Lung (tissue), 12 donors: ENCODE data around the gene JMJD7. TPM values are rescaled to one million over a fixed set of nuclear protein-coding genes. Genes with fewer than 3 reads are reported as not detected.

Experiments
- ATAC-seq: fragments of 200-7000 bp; cut with Tn5 transposase; one replicate; pipeline ENCODE4 v1.9.1; 2020; ENCODE audit warnings: moderate number of reproducible peaks; ENCODE audit not compliant: insufficient read depth, low FRiP score
- DNase-seq, 3 donors: peaks; one replicate each; pipeline ENCODE4 v3.0.0-alpha.2; 2013 to 2017
- H3K27ac ChIP-seq, 2 donors: one replicate each; pipeline ENCODE4 v1.5.1; 2013; ENCODE audit warnings: mild to moderate bottlenecking in 2 of 2, moderate library complexity in 2 of 2, control low read depth in 1 of 2, inconsistent platforms in 1 of 2, low read depth in 1 of 2, low read length in 1 of 2
- H3K27me3 ChIP-seq, 3 donors: one replicate each; pipeline ENCODE4 v1.5.1; 2013; ENCODE audit warnings: low read length in 2 of 3; ENCODE audit not compliant: control insufficient read depth in 3 of 3, insufficient read depth in 3 of 3
- H3K36me3 ChIP-seq, 4 donors: one replicate each; pipeline ENCODE4 v1.5.1; 2013; ENCODE audit warnings: low read length in 4 of 4, mild to moderate bottlenecking in 1 of 4, moderate library complexity in 1 of 4; ENCODE audit not compliant: control insufficient read depth in 4 of 4, insufficient read depth in 4 of 4
- H3K4me1 ChIP-seq, 5 donors: one replicate each; pipeline ENCODE4 v1.5.1; 2013; ENCODE audit warnings: low read length in 5 of 5, mild to moderate bottlenecking in 2 of 5, moderate library complexity in 1 of 5; ENCODE audit not compliant: control insufficient read depth in 5 of 5, insufficient read depth in 5 of 5
- H3K4me3 ChIP-seq: one replicate; pipeline ENCODE4 v1.5.1; 2013; ENCODE audit warnings: mild to moderate bottlenecking, control low read depth, moderate library complexity
- H3K9ac ChIP-seq, 2 donors: one replicate each; pipeline ENCODE4 v1.5.1; 2013; ENCODE audit warnings: low read length in 2 of 2, control low read depth in 1 of 2; ENCODE audit not compliant: insufficient read depth in 1 of 2
- H3K9me3 ChIP-seq, 4 donors: one replicate each; pipeline ENCODE4 v1.5.1; 2013; ENCODE audit warnings: low read length in 3 of 4, mild to moderate bottlenecking in 1 of 4, moderate library complexity in 1 of 4; ENCODE audit not compliant: control insufficient read depth in 4 of 4, insufficient read depth in 3 of 4
- WGBS, 2 donors: extraction: QIAGEN DNeasy Blood & Tissue Kit; methylation state at CpG; one replicate each; pipeline ENCODE4 v1.1.7; 2013; 5-methylcytosine and 5-hydroxymethylcytosine counted together
- polyA plus RNA-seq, 2 donors: library from polyadenylated mRNA; stranded (reverse); fragments of 200-250 nt; gene quantifications; one replicate each; pipeline ENCODE4 v1.2.1, GENCODE V29; 2013
- total RNA-seq, 2 donors: library from RNA; depleted of rRNA in 1 of 2; stranded (reverse); fragments of >200 nt in 1 of 2; gene quantifications; one replicate each; pipeline ENCODE4 v1.2.1, GENCODE V29; 2014 to 2021
- TF ChIP-seq, protein P1 (sequence below): IDR thresholded peaks from 2 replicates; pipeline ENCODE4 v1.5.1; 2012; ENCODE audit warnings: mild to moderate bottlenecking; ENCODE audit errors: control extremely low read depth, extremely low read depth
- donor health status: control.
- donor health status: control.
- donor health status: Bipolar disorder and iron deficiency.
- donor health status: healthy.
- donor health status: DM: yes; HTN: yes; CAD: no.

JMJD7 gene
- total and polyA plus RNA-seq, 4 donors = 13.2 to 28.1 (median 21.3) TPM

DNA sequence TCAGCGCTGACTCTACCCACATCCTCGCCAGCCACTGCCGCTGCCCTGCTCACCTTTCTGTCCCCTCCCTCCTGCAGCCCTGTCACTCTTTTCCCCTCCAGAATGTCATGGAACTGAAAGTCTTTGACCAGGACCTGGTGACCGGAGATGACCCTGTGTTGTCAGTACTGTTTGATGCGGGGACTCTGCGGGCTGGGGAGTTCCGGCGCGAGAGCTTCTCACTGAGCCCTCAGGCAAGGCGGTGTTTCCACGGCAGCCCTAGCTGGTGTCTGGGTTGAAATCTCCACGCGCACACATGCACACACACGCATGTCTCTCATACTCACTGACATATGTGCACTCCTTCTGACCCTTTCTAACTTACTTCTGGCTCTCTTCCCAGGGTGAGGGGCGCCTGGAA is 12.8 kb downstream of the JMJD7 start:
- no peak for ATAC-seq
- H3K36me3 ChIP-seq = peaks cover 0 to 46% (median 6%) of the 10 kb centered on the region in 4 donors
- WGBS, 2 donors = 97% methylated on average over 15 of the region's 15 CpGs

DNA sequence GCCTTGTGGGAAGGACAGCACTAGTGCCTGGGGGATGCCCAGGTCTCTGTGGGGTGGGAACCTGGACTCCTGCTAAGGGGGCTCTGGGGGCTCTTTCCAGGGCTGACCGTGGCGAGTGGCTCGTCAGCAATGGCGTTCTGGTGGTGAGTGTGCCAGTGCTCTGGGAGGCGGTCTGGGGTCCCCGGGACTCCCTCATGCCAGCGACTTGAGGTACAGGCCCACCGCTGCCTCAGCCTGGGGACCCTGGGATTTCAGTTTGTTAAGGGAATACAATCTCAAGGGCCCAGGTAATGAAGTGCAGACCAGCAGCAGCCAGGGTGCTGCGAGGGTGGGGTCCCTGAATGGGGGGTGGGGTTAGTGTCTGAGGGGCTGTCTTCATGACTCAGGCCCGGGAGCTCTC is 13.2 kb downstream of the JMJD7 start:
- no peak for DNase-seq
- ATAC-seq = no peak
- H3K4me3 ChIP-seq = no peak overlapping the region
- H3K27ac ChIP-seq = no peak overlapping the region
- 95 to 97% methylated on average over 9 to 10 of the region's 10 CpGs for WGBS, 2 donors
- TF ChIP-seq, protein P1, sequence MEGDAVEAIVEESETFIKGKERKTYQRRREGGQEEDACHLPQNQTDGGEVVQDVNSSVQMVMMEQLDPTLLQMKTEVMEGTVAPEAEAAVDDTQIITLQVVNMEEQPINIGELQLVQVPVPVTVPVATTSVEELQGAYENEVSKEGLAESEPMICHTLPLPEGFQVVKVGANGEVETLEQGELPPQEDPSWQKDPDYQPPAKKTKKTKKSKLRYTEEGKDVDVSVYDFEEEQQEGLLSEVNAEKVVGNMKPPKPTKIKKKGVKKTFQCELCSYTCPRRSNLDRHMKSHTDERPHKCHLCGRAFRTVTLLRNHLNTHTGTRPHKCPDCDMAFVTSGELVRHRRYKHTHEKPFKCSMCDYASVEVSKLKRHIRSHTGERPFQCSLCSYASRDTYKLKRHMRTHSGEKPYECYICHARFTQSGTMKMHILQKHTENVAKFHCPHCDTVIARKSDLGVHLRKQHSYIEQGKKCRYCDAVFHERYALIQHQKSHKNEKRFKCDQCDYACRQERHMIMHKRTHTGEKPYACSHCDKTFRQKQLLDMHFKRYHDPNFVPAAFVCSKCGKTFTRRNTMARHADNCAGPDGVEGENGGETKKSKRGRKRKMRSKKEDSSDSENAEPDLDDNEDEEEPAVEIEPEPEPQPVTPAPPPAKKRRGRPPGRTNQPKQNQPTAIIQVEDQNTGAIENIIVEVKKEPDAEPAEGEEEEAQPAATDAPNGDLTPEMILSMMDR = no peak
- peaks cover 0 to 8% (median 5%) of the 10 kb centered on the region in 5 donors for H3K4me1 ChIP-seq
- no peak overlapping the region for H3K9ac ChIP-seq
- H3K9me3 ChIP-seq = no peaks in the 10 kb centered on the region
- peaks cover 0 to 51% (median 6%) of the 10 kb centered on the region in 4 donors for H3K36me3 ChIP-seq
- no peaks in the 10 kb centered on the region for H3K27me3 ChIP-seq

More for the DNA sequence above, 12.8 kb downstream of the JMJD7 start:
- TF ChIP-seq, protein P1 = no peak
- no peak overlapping the region for H3K4me3 ChIP-seq
- H3K27me3 ChIP-seq = no peaks in the 10 kb centered on the region
- no peak for DNase-seq
- H3K9me3 ChIP-seq = no peaks in the 10 kb centered on the region
- no peak overlapping the region for H3K9ac ChIP-seq
- H3K4me1 ChIP-seq = peaks cover 0 to 10% (median 5%) of the 10 kb centered on the region in 5 donors
- H3K27ac ChIP-seq = no peak overlapping the region

DNA sequence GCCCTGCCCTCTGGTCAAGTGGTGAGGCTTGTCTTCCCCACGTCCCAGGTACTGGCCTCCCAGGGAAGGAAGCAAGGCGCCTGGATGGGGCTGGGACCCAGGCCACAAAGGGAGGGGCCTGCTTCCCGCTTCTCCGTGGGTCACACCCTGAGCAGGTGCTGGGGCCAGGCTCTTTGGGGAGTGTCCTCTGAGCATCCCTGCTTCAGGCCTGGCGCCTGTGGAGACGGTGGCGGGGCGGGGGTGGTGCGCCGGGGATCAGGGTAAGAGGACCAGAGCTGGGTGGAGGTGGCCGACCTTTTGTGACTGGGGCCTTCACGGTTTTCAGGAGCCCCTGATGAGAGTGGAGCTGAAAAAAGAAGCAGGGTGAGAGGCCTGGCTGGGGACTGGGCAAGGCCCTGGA is 14.3 kb downstream of the JMJD7 start:
- no peak for DNase-seq
- Histone ChIP-seq H3K4me1 (peaks cover 0 to 5% (median 4%) of the 10 kb centered on the region in 5 donors), H3K27ac (no peak overlapping the region), H3K9ac (no peak overlapping the region), H3K27me3 (no peaks in the 10 kb centered on the region), H3K9me3 (no peaks in the 10 kb centered on the region), H3K4me3 (no peak overlapping the region), H3K36me3 (peaks cover 0 to 59% (median 13%) of the 10 kb centered on the region in 4 donors)
- WGBS, 2 donors = 71 to 74% methylated on average over 10 to 12 of the region's 12 CpGs
- TF ChIP-seq, protein P1 = no peak
- no peak for ATAC-seq

DNA sequence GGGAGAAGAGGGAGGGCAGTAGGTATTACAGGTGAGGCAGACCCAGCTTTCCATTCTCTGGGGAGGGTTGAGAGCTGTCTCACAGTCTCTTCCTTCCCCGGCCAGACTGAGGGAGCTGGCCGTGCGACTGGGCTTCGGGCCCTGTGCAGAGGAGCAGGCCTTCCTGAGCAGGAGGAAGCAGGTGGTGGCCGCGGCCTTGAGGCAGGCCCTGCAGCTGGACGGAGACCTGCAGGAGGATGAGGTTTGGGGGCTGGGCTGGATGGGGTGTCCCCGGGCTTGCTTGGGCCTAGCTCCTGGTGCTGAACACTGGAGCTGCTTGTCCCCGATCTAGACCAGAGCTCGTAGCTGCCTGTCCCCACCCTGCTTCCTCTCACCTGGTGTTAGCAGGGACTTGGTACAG is 15.7 kb downstream of the JMJD7 start:
- Histone ChIP-seq H3K4me1 (peaks cover 0 to 11% (median 4%) of the 10 kb centered on the region in 5 donors), H3K27ac (no peak overlapping the region), H3K36me3 (peaks cover 0 to 71% (median 20%) of the 10 kb centered on the region in 4 donors), H3K27me3 (no peaks in the 10 kb centered on the region), H3K9ac (no peak overlapping the region), H3K9me3 (no peaks in the 10 kb centered on the region), H3K4me3 (no peak overlapping the region)
- ATAC-seq = no peak
- DNase-seq = no peak
- TF ChIP-seq, protein P1 = no peak
- WGBS, 2 donors = 69 to 83% methylated on average over 8 to 10 of the region's 10 CpGs
